Stimulated activated effector memory CD8-positive, alpha-beta T cell treated with anti-CD3 and anti-CD28 coated beads, Interleukin-12 subunit alpha, Interleukin-12 subunit beta, amount 100 ng/mL, for 72 hours (primary cell): ENCODE measurements around the gene FAT4.

Experiments
- ATAC-seq: fragments of 150-1000 bp; cut with Tn5 transposase; 2 replicates; pipeline ENCODE4 v1.10.0; 2021
- DNase-seq, 2 donors: peaks; one replicate each; pipeline ENCODE4 v3.0.0; 2021 to 2022; ENCODE audit warnings: low spot score in 2 of 2
- H3K27ac Mint-ChIP-seq: one replicate; pipeline ENCODE4 v1.8.0; 2022; ENCODE audit warnings: mild to moderate bottlenecking, mixed read lengths
- H3K36me3 Mint-ChIP-seq: one replicate; pipeline ENCODE4 v1.8.0; 2022; ENCODE audit warnings: mild to moderate bottlenecking, mixed read lengths
- H3K4me1 Mint-ChIP-seq: one replicate; pipeline ENCODE4 v1.8.0; 2022; ENCODE audit warnings: mixed read lengths
- H3K4me3 Mint-ChIP-seq: one replicate; pipeline ENCODE4 v1.8.0; 2022; ENCODE audit warnings: mild to moderate bottlenecking, mixed read lengths
- H3K9me3 Mint-ChIP-seq: one replicate; pipeline ENCODE4 v1.8.0; 2022; ENCODE audit warnings: mixed read lengths

FAT4 gene, protein sequence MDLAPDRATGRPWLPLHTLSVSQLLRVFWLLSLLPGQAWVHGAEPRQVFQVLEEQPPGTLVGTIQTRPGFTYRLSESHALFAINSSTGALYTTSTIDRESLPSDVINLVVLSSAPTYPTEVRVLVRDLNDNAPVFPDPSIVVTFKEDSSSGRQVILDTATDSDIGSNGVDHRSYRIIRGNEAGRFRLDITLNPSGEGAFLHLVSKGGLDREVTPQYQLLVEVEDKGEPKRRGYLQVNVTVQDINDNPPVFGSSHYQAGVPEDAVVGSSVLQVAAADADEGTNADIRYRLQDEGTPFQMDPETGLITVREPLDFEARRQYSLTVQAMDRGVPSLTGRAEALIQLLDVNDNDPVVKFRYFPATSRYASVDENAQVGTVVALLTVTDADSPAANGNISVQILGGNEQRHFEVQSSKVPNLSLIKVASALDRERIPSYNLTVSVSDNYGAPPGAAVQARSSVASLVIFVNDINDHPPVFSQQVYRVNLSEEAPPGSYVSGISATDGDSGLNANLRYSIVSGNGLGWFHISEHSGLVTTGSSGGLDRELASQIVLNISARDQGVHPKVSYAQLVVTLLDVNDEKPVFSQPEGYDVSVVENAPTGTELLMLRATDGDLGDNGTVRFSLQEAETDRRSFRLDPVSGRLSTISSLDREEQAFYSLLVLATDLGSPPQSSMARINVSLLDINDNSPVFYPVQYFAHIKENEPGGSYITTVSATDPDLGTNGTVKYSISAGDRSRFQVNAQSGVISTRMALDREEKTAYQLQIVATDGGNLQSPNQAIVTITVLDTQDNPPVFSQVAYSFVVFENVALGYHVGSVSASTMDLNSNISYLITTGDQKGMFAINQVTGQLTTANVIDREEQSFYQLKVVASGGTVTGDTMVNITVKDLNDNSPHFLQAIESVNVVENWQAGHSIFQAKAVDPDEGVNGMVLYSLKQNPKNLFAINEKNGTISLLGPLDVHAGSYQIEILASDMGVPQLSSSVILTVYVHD (N-terminal part only)

GRCh38 chr4:125314676-125315575 lies at the start of gene FAT4:
FAT4 (plus strand) TSS chr4:125314955; CDS start chr4:125316412, 1,457 bp downstream.
- Mint-ChIP-seq H3K27ac (no peak within 1 kb of the TSS), H3K4me3 (peak within 1 kb of the TSS; percentile 73), H3K36me3 (no peaks in the 10 kb centered on the region), H3K4me1 (peaks cover 28% of the 10 kb centered on the region), H3K9me3 (no peaks in the 10 kb centered on the region)
- ATAC-seq: peak; percentile 64
- DNase-seq: peak; percentile 5 to 50

- ATAC-seq (no peak), DNase-seq (no peak)
- H3K4me3 Mint-ChIP-seq: no peak overlapping the region
- no peaks in the 10 kb centered on the region for H3K36me3 Mint-ChIP-seq
- no peaks in the 10 kb centered on the region for H3K4me1 Mint-ChIP-seq
- peaks cover 7% of the 10 kb centered on the region for H3K9me3 Mint-ChIP-seq
- H3K27ac Mint-ChIP-seq: no peak overlapping the region
Measured at GRCh38 chr4:125265846-125266245, 48.9 kb upstream of the FAT4 start.

DNA sequence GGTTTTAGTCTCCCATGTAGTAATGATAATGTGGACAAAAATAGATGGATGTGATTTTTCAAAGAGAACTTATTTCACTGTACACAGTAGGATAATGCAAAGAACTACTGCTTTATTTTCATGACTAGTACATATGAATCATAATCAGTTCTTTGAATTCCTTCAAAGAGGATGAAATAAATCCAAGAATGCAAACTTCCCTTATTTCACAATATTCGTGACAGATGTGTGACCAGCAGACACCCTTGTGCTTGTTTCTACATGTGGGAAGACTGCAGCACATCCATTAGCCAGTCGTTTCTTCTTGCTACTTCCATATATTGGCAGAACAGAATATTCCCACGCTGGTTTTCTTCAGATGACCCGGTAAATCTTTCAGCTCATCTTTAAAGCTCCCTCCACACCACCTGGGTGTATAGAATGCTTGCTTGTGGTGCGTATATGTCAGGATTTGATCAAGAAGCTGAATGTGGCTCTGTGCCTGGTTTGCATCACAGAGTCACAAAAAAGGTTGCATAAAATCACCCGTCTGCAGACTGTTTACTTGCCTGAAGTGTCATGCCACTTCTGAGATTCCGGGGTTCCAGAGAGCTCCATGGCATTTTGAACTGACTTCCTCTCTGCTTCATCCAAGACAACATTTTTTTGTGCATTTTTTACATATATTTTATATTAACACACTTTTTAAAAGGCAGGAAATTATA lies 47.7 kb upstream of the FAT4 start:
- H3K4me3 Mint-ChIP-seq: no peak overlapping the region
- peaks cover 7% of the 10 kb centered on the region for H3K9me3 Mint-ChIP-seq
- no peaks in the 10 kb centered on the region for H3K4me1 Mint-ChIP-seq
- DNase-seq: no peak
- H3K27ac Mint-ChIP-seq: no peak overlapping the region
- H3K36me3 Mint-ChIP-seq: no peaks in the 10 kb centered on the region
- no peak for ATAC-seq

GRCh38 chr4:125267630-125268029 lies 47.1 kb upstream of the FAT4 start:
- Mint-ChIP-seq H3K36me3 (no peaks in the 10 kb centered on the region), H3K4me1 (no peaks in the 10 kb centered on the region), H3K4me3 (no peak overlapping the region), H3K27ac (no peak overlapping the region), H3K9me3 (peaks cover 7% of the 10 kb centered on the region)
- DNase-seq: no peak
- ATAC-seq: no peak

DNA sequence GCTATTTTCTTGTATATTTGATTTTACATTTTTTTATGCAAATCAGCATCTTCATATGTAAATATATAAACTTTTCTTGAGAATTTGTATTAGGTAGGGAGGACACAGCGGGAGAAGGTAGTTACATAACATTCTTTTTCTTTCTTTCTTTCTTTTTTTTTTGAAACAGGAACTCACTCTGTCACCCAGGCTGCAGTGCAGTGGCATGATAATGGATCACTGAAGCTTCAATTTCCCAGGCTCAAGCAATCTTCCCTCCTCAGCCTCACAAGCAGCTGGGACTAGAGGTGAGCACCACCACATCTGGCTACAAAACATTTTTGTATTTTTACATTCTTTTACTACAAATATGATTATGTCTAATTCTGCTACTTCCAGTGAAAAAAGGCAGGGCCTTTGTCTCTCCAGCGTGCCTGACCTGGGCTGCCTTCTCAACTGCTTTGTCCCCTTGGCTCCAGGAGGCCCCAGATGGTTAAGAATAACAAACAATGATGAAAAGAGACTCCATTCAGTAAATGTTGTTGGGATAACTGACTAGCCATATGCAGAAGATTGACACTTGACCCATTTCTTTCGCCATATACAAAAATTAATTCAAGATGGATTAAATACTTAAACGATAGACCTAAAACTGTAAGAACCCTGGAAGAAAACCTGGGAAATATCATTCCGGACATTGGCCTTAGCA lies 46.5 kb upstream of the FAT4 start:
- Mint-ChIP-seq H3K4me1 (no peaks in the 10 kb centered on the region), H3K36me3 (no peaks in the 10 kb centered on the region), H3K9me3 (peaks cover 7% of the 10 kb centered on the region), H3K4me3 (no peak overlapping the region), H3K27ac (no peak overlapping the region)
- ATAC-seq (no peak), DNase-seq (no peak)

GRCh38 chr4:125276811-125277210 lies 37.9 kb upstream of the FAT4 start:
- no peak overlapping the region for H3K27ac Mint-ChIP-seq
- no peak for DNase-seq

GRCh38 chr4:125277790-125278189 lies 37.0 kb upstream of the FAT4 start:
- Mint-ChIP-seq H3K9me3 (peaks cover 2% of the 10 kb centered on the region), H3K4me3 (no peak overlapping the region), H3K36me3 (no peaks in the 10 kb centered on the region), H3K27ac (no peak overlapping the region), H3K4me1 (no peaks in the 10 kb centered on the region)
- ATAC-seq (no peak), DNase-seq (no peak)

More at GRCh38 chr4:125276811-125277210, 37.9 kb upstream of the FAT4 start:
- Mint-ChIP-seq H3K9me3 (peaks cover 2% of the 10 kb centered on the region), H3K36me3 (no peaks in the 10 kb centered on the region), H3K4me1 (no peaks in the 10 kb centered on the region), H3K4me3 (no peak overlapping the region)
- ATAC-seq: no peak

DNA sequence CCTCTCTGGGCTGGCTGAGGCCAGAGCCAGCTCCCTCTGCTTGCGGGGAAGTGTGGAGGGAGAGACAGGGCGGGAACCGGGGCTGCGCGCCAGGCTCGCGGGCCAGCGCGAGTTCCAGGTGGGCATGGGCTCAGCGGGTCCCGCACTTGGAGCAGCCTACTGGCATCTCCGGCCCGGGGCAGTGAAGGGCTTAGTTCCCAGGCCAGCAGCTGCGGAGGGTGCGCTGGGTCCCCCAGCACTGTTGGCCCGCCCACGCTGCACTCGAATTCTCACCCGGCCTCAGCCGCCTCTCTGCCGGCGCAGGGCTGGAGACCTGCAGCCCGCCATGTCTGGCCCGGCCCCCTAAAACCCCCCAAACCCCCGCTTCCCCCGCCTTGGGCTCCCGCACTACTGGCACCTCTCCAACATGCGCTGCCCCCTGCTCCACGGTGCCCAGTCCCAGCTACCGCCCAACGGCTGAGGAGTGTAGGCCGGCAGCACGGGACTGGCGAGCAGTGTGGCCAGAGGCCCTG lies 33.8 kb upstream of the FAT4 start:
- Mint-ChIP-seq H3K4me1 (no peaks in the 10 kb centered on the region), H3K4me3 (no peak overlapping the region), H3K36me3 (no peaks in the 10 kb centered on the region), H3K9me3 (peaks cover 2% of the 10 kb centered on the region), H3K27ac (no peak overlapping the region)
- no peak for DNase-seq
- ATAC-seq: no peak

- Mint-ChIP-seq H3K4me3 (no peak overlapping the region), H3K27ac (no peak overlapping the region), H3K4me1 (no peaks in the 10 kb centered on the region), H3K9me3 (no peaks in the 10 kb centered on the region), H3K36me3 (no peaks in the 10 kb centered on the region)
- ATAC-seq: no peak
- DNase-seq: no peak
Measured at GRCh38 chr4:125283707-125284279, 31.0 kb upstream of the FAT4 start.

DNA sequence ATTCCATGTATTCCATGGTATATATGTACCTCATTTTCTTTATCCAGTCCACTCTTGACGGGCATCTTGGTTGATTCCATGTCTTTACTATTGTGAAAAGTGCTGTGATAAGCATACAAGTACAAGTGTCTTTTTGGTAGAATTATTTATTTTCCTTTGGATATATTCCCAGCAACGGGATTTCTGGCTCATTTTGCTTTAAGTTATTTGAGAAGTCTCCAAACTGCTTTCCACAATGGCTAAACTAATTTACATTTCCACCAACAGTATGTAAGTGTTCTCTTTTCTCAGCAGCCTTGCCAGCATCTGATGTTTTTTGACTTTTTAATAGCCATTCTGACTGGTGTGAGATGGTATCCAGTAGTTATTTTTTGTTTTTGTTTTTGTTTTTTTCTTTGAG lies 17.6 kb upstream of the FAT4 start:
- no peak overlapping the region for H3K27ac Mint-ChIP-seq
- H3K4me3 Mint-ChIP-seq: no peak overlapping the region
- no peak for DNase-seq
- H3K36me3 Mint-ChIP-seq: no peaks in the 10 kb centered on the region
- ATAC-seq: no peak
- peaks cover 5% of the 10 kb centered on the region for H3K9me3 Mint-ChIP-seq
- H3K4me1 Mint-ChIP-seq: no peaks in the 10 kb centered on the region

DNA sequence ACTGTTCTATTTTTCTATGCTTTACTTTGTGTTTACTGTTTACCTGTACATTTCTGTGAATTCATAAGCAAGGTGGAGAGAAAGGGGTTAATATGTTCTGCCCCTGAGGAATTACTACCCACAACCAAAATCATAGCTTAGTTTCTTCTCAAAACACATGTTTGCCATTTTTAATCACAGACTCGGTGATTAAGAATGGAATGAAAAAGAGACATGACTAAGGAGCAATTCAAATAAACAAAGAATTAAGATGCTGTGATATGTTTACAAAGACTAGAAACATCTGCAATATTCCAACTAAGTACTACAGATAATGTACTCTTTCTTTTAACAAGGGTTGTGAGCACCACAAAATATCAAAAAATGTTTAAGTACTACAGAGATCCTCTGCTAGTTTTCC lies 11.7 kb upstream of the FAT4 start:
- no peak for DNase-seq
- H3K9me3 Mint-ChIP-seq: peaks cover 1% of the 10 kb centered on the region
- H3K4me3 Mint-ChIP-seq: no peak overlapping the region
- H3K36me3 Mint-ChIP-seq: no peaks in the 10 kb centered on the region
- H3K27ac Mint-ChIP-seq: no peak overlapping the region
- no peaks in the 10 kb centered on the region for H3K4me1 Mint-ChIP-seq
- ATAC-seq: no peak

GRCh38 chr4:125303821-125304220 lies 10.9 kb upstream of the FAT4 start:
- DNase-seq (no peak), ATAC-seq (no peak)
- no peak overlapping the region for H3K4me3 Mint-ChIP-seq
- H3K36me3 Mint-ChIP-seq: no peaks in the 10 kb centered on the region
- no peaks in the 10 kb centered on the region for H3K4me1 Mint-ChIP-seq
- H3K9me3 Mint-ChIP-seq: no peaks in the 10 kb centered on the region
- no peak overlapping the region for H3K27ac Mint-ChIP-seq

DNA sequence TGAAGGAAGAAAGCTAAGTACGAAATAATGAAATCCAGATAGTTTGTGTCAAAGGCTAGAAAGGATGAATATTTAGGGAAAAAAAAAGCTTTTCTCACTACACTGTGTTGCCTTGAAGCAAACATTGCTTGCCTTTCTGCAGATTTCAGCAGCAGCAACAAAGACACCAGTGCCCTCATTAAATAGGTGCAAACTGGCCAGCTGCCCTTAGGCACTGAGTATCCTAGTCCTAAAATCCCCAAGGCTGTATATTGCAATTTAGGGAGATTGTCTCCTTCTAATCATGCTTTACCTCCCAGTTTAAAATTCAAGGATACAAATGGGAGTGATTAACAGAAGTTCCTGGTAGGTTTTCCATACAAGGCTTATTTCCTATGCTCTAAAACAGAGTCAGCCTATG lies 8.6 kb upstream of the FAT4 start:
- Mint-ChIP-seq H3K36me3 (no peaks in the 10 kb centered on the region), H3K4me1 (no peaks in the 10 kb centered on the region), H3K9me3 (no peaks in the 10 kb centered on the region), H3K27ac (no peak overlapping the region), H3K4me3 (no peak overlapping the region)
- ATAC-seq: no peak
- DNase-seq: no peak
